SK-N-SH treated with all-trans-retinoic acid at 6 μM for 48 hours (cell line): ENCODE results near the gene MPZL3.

Experiments
- CSRNP3 ChIP-seq: fragments of 250-450 bp; sonication (Bioruptor Pico); IDR thresholded peaks from 2 replicates; pipeline ENCODE4 v1.5.1; 2021; ENCODE audit warnings: mild to moderate bottlenecking, moderate library complexity
- OSR1 ChIP-seq: fragments of 250-450 bp; sonication (Bioruptor Pico); IDR thresholded peaks from 2 replicates; pipeline ENCODE4 v1.8.0; 2022; ENCODE audit warnings: moderate library complexity, mild to moderate bottlenecking, inconsistent platforms
- PPARA ChIP-seq: fragments of 250-450 bp; sonication (Bioruptor Pico); IDR thresholded peaks from 2 replicates; pipeline ENCODE4 v1.5.0; 2020; ENCODE audit warnings: mild to moderate bottlenecking, borderline replicate concordance
- RARB ChIP-seq: fragments of 250-450 bp; sonication (Bioruptor Pico); IDR thresholded peaks from 2 replicates; pipeline ENCODE4 v1.8.0; 2021; ENCODE audit warnings: mild to moderate bottlenecking, moderate library complexity
- SNAI2 ChIP-seq: fragments of 250-450 bp; sonication (Bioruptor Pico); IDR thresholded peaks from 2 replicates; pipeline ENCODE4 v1.5.0; 2020; ENCODE audit warnings: mild to moderate bottlenecking, moderate library complexity
- ZFP30 ChIP-seq: fragments of 450-650 bp; formaldehyde crosslinking; IDR thresholded peaks from 2 replicates; pipeline ENCODE4 v1.5.0; 2022; ENCODE audit warnings: mild to moderate bottlenecking, moderate library complexity
- TF ChIP-seq, protein P1 (sequence below): fragments of 250-450 bp; sonication (Bioruptor Pico); IDR thresholded peaks from 2 replicates; pipeline ENCODE4 v1.8.0; 2021; ENCODE audit warnings: low read depth, mild to moderate bottlenecking, moderate library complexity, borderline replicate concordance
- TF ChIP-seq, protein P2 (sequence below): fragments of 250-450 bp; sonication (Bioruptor Pico); IDR thresholded peaks from 2 replicates; pipeline ENCODE4 v1.8.0; 2020; ENCODE audit warnings: mild to moderate bottlenecking, moderate library complexity, borderline replicate concordance
- TF ChIP-seq, protein P3 (sequence below): fragments of 250-450 bp; sonication (Bioruptor Pico); IDR thresholded peaks from 2 replicates; pipeline ENCODE4 v1.5.0; 2020; ENCODE audit warnings: mild to moderate bottlenecking, moderate library complexity

DNA sequence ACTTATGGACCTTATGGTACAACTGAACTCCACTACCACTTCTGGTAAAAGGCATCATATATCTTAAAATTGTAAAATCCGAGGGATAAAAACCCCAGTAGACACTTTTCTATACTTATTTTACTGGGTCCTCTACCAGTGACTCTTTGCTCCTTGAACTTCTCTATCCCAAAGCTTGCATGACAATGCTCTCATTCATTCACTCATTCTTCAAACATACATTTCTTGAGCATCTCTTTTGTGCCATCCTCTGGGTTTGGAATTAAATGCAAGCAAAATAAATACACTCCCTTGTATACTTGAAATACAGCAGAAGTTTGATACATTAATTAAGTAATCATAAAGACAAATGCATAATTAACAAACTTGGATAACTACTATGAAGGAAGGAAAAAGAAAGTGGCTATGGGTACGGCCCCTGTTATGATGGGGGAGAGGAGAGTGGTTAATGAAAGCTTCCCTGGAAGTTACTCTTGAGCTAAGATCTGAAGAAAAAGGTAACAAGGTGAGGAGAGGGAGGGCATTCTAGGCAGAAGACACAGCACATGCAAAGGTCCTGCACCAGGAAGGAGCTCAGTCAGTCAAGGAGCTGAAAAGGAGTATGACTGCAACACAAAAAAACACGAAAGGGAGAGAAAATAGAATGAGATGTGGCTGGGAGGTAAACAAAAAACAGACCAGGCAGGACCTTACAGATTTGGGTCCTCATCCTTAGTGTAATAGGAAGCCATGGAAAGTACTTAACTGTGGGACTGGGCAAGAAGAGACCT lies 8.0 kb downstream of the MPZL3 start:
- TF ChIP-seq CSRNP3 (CRISPR knock-in tag) (no peak), RARB (CRISPR knock-in tag) (no peak), ZFP30 (CRISPR knock-in tag) (no peak), PPARA (no peak), SNAI2 (CRISPR knock-in tag) (no peak), OSR1 (CRISPR knock-in tag) (no peak)
- TF ChIP-seq, protein P1, sequence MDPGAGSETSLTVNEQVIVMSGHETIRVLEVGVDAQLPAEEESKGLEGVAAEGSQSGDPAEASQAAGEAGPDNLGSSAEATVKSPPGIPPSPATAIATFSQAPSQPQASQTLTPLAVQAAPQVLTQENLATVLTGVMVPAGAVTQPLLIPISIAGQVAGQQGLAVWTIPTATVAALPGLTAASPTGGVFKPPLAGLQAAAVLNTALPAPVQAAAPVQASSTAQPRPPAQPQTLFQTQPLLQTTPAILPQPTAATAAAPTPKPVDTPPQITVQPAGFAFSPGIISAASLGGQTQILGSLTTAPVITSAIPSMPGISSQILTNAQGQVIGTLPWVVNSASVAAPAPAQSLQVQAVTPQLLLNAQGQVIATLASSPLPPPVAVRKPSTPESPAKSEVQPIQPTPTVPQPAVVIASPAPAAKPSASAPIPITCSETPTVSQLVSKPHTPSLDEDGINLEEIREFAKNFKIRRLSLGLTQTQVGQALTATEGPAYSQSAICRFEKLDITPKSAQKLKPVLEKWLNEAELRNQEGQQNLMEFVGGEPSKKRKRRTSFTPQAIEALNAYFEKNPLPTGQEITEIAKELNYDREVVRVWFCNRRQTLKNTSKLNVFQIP (CRISPR knock-in tag): no peak
- TF ChIP-seq, protein P2, sequence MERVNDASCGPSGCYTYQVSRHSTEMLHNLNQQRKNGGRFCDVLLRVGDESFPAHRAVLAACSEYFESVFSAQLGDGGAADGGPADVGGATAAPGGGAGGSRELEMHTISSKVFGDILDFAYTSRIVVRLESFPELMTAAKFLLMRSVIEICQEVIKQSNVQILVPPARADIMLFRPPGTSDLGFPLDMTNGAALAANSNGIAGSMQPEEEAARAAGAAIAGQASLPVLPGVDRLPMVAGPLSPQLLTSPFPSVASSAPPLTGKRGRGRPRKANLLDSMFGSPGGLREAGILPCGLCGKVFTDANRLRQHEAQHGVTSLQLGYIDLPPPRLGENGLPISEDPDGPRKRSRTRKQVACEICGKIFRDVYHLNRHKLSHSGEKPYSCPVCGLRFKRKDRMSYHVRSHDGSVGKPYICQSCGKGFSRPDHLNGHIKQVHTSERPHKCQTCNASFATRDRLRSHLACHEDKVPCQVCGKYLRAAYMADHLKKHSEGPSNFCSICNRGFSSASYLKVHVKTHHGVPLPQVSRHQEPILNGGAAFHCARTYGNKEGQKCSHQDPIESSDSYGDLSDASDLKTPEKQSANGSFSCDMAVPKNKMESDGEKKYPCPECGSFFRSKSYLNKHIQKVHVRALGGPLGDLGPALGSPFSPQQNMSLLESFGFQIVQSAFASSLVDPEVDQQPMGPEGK: no peak
- TF ChIP-seq, protein P3, sequence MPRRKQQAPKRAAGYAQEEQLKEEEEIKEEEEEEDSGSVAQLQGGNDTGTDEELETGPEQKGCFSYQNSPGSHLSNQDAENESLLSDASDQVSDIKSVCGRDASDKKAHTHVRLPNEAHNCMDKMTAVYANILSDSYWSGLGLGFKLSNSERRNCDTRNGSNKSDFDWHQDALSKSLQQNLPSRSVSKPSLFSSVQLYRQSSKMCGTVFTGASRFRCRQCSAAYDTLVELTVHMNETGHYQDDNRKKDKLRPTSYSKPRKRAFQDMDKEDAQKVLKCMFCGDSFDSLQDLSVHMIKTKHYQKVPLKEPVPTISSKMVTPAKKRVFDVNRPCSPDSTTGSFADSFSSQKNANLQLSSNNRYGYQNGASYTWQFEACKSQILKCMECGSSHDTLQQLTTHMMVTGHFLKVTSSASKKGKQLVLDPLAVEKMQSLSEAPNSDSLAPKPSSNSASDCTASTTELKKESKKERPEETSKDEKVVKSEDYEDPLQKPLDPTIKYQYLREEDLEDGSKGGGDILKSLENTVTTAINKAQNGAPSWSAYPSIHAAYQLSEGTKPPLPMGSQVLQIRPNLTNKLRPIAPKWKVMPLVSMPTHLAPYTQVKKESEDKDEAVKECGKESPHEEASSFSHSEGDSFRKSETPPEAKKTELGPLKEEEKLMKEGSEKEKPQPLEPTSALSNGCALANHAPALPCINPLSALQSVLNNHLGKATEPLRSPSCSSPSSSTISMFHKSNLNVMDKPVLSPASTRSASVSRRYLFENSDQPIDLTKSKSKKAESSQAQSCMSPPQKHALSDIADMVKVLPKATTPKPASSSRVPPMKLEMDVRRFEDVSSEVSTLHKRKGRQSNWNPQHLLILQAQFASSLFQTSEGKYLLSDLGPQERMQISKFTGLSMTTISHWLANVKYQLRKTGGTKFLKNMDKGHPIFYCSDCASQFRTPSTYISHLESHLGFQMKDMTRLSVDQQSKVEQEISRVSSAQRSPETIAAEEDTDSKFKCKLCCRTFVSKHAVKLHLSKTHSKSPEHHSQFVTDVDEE (CRISPR knock-in tag): no peak
